Heart left ventricle (tissue), 13 donors: Measurements from ENCODE around the gene SCLY.

Source experiments
- POLR2A ChIP-seq, 2 donors: fragments of 450-650 bp; IDR thresholded peaks; one replicate each; pipeline ENCODE4 v1.6.1; 2017; ENCODE audit warnings: antibody characterized with exemption in 2 of 2, mild to moderate bottlenecking in 2 of 2, moderate library complexity in 2 of 2
- TF ChIP-seq, protein P1 (sequence below), 12 donors: fragments of 200-600 bp; sonication (generic) in 4 of 12; IDR thresholded peaks; one replicate each; pipeline versions ENCODE4 v1.5.0 to v1.8.0; 2018 to 2022; ENCODE audit warnings: antibody characterized with exemption in 12 of 12, mild to moderate bottlenecking in 5 of 12
- donor health status: ischemic (EF 13 %, LVEDD 7.1; RV severe dilation, severe dysfunction).
- donor health status: DM: no; HTN: yes; CAD: no.
- donor health status: DM: no; HTN: no; CAD: no.
- donor health status: ischemic (EF 25% LVEDD 6.9; RV normal size, moderate dysfunction).
- donor health status: ischemic (EF 25% LVEDD 5.7; RV mildly dilated, moderate dysfunction).
- donor health status: ischemic (EF 35%, LVEDD 5.7; RV mildly dilated, moderate dysfunction).
- donor health status: nonischemic (EF 11% LVEDD 7.7; RV severe dilation, severe dysfunction).
- donor health status: DM: yes; HTN: yes; CAD: no.
- donor health status: PGD.
- donor health status: ischemic (EF 29% LVEDD 5.4; RV normal size, mild dysfunction).
- donor health status: nonischemic (EF 23%, LVEDD 6.1; RV moderate dilation, normal function).

DNA sequence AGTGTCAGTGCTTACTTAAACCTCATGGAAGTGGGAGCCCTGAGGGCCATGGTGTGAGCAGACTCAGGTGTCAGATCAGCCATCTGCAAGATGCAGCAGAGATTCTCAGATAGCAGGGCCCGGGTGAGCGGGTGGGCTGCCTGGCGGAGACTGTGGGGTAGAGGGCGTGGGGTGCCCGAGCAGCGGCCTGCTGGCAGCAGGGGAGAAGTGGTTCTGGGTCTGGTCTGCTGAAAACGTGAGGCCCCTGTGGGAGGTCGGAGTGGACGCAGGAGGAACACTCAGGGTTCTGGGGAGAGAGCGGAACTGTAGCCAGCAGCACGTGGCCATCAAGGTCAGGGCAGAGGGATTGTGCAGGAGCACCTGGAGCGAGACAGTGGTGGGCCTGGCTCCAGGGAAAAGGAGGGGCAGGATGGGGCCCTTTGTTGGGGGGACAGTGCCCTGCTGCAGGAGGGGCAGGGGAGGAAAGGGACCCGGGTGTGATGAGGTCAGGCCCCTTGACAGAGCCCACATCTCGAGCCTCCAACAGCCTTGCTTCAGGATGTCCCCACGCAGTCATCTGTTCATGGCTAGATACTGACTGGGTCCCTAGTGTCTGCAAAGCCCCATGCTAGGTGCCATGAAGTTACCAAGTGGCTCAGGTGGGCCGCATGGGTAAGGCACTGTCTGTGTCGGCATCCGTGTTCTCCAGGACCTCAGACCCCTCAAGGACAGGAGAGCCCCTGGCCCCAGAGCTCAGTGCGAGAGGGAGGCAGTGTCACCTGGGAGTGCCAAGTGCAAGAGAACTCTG is 36.6 kb downstream of the SCLY start:
- TF ChIP-seq, protein P1, sequence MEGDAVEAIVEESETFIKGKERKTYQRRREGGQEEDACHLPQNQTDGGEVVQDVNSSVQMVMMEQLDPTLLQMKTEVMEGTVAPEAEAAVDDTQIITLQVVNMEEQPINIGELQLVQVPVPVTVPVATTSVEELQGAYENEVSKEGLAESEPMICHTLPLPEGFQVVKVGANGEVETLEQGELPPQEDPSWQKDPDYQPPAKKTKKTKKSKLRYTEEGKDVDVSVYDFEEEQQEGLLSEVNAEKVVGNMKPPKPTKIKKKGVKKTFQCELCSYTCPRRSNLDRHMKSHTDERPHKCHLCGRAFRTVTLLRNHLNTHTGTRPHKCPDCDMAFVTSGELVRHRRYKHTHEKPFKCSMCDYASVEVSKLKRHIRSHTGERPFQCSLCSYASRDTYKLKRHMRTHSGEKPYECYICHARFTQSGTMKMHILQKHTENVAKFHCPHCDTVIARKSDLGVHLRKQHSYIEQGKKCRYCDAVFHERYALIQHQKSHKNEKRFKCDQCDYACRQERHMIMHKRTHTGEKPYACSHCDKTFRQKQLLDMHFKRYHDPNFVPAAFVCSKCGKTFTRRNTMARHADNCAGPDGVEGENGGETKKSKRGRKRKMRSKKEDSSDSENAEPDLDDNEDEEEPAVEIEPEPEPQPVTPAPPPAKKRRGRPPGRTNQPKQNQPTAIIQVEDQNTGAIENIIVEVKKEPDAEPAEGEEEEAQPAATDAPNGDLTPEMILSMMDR (IDR thresholded peaks at IDR 0.05), result no peak
- TF ChIP-seq POLR2A (IDR thresholded peaks at IDR 0.05), result no peak
